ENCODE measurements around the gene TBC1D1.

DNA sequence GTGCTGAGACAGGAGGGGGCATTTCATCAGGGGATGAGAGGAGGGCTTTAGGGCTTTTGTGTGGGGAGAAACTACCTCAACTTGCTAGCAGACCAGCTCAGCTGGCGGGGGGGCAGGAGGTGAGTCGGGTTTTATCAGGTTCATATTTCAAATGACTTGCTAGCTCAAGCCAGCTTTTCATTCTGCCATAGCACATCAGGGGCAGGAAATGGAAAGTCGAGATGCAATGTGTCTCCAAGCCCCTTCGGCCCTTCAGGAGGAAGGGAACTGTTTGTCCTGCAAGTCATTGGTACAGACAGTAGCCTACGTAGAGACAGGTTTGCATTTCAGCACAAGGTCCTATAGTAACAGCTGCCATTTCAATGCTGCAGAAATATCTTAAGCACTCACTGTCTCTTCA lies 263.4 kb downstream of the TBC1D1 start:
- TF ChIP-seq EZH2 (IDR thresholded peaks at IDR 0.05; ENCODE audit: low read length, unreplicated experiment) = no peak
- TF ChIP-seq, protein P1, sequence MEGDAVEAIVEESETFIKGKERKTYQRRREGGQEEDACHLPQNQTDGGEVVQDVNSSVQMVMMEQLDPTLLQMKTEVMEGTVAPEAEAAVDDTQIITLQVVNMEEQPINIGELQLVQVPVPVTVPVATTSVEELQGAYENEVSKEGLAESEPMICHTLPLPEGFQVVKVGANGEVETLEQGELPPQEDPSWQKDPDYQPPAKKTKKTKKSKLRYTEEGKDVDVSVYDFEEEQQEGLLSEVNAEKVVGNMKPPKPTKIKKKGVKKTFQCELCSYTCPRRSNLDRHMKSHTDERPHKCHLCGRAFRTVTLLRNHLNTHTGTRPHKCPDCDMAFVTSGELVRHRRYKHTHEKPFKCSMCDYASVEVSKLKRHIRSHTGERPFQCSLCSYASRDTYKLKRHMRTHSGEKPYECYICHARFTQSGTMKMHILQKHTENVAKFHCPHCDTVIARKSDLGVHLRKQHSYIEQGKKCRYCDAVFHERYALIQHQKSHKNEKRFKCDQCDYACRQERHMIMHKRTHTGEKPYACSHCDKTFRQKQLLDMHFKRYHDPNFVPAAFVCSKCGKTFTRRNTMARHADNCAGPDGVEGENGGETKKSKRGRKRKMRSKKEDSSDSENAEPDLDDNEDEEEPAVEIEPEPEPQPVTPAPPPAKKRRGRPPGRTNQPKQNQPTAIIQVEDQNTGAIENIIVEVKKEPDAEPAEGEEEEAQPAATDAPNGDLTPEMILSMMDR (conservative IDR thresholded peaks at IDR 0.05; ENCODE audit: low read depth, low read length) = no peak

Data from PC-3 (cell line).